ENCODE results near the gene DCAF6.

Gene DCAF6

GRCh38 chr1:167968569-167968968 is 32.1 kb downstream of the DCAF6 start:
- no peak for DNase-seq

- no peak for DNase-seq
Observed at GRCh38 chr1:167973832-167974231, 37.3 kb downstream of the DCAF6 start.

- no peak for DNase-seq
Observed at GRCh38 chr1:167974698-167975097, 38.2 kb downstream of the DCAF6 start.

- no peak for DNase-seq
Observed at GRCh38 chr1:167977245-167977644, 40.8 kb downstream of the DCAF6 start.

- no peak for DNase-seq
Observed at GRCh38 chr1:167981933-167982332, 45.5 kb downstream of the DCAF6 start.

GRCh38 chr1:167983797-167984420 is 47.4 kb downstream of the DCAF6 start:
- no peak for DNase-seq

GRCh38 chr1:167984886-167985489 is 48.5 kb downstream of the DCAF6 start:
- no peak for DNase-seq

GRCh38 chr1:167987174-167987573 is 50.7 kb downstream of the DCAF6 start:
- no peak for DNase-seq

GRCh38 chr1:167991546-167991945 is 55.1 kb downstream of the DCAF6 start:
- no peak for DNase-seq

GRCh38 chr1:167993720-167994119 is 57.2 kb downstream of the DCAF6 start:
- DNase-seq = no peak

- DNase-seq = no peak
Observed at GRCh38 chr1:167994560-167994959, 58.1 kb downstream of the DCAF6 start.

- DNase-seq = no peak
Observed at GRCh38 chr1:167995038-167995437, 58.6 kb downstream of the DCAF6 start.

- no peak for DNase-seq
Observed at GRCh38 chr1:167996266-167996665, 59.8 kb downstream of the DCAF6 start.

- DNase-seq = no peak
Observed at GRCh38 chr1:167997037-167997575, 60.6 kb downstream of the DCAF6 start.

GRCh38 chr1:167999877-168000276 is 63.4 kb downstream of the DCAF6 start:
- no peak for DNase-seq

GRCh38 chr1:168000656-168001055 is 64.2 kb downstream of the DCAF6 start:
- no peak for DNase-seq

- DNase-seq = no peak
Observed at GRCh38 chr1:168001213-168001612, 64.7 kb downstream of the DCAF6 start.

- DNase-seq = no peak
Observed at GRCh38 chr1:168004531-168004930, 68.0 kb downstream of the DCAF6 start.

- DNase-seq = no peak
Observed at GRCh38 chr1:168005529-168005928, 69.0 kb downstream of the DCAF6 start.

GRCh38 chr1:168007691-168008090 is 71.2 kb downstream of the DCAF6 start:
- no peak for DNase-seq

- DNase-seq = no peak
Observed at GRCh38 chr1:168008595-168008994, 72.1 kb downstream of the DCAF6 start.

- no peak for DNase-seq
Observed at GRCh38 chr1:168009322-168009721, 72.8 kb downstream of the DCAF6 start.

- DNase-seq = no peak
Observed at GRCh38 chr1:168019407-168019806, 82.9 kb downstream of the DCAF6 start.

GRCh38 chr1:168031198-168031597 is 94.7 kb downstream of the DCAF6 start:
- no peak for DNase-seq

GRCh38 chr1:168031627-168032026 is 95.1 kb downstream of the DCAF6 start:
- DNase-seq = no peak
